GM04504 (cell line): ENCODE data around the gene BCL11B.

Experiments
- DNase-seq: peaks from one replicate; pipeline ENCODE4 v3.0.0-alpha.2; 2012; ENCODE audit warnings: low read depth

BCL11B gene

DNA sequence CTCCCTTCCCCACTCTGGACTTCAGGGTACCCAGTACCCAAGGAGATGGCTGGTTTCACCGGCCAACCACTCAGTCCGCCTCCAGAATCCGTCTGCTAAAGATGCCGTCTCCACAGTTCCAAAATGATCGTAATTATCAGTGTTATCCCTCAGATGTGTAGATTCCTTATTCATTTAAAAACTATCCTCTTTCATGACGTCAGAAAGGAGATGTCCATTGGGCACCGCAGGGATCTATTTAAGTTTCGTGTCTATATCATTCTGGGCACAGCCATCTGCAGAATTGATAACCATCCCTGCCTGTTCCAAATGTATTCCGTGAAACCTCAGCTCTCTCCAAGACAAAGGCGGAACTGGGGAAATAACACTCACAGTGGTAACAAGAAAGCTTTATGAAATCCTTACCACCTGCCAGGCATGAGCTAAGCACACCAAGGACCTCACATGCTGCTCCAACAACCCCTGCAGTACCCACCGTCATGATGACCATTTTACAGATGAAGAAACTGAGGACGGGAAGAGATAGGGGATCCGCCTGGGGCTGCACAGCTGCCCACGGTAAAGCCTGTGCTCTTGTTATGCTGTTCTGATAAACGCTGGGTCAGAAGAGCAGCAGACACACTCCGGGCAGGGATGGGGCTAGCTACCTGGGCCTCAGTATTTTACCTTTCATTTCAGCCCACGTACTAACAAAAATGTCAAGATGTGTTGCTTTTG is 90.0 kb downstream of the BCL11B start:
- no peak for DNase-seq

DNA sequence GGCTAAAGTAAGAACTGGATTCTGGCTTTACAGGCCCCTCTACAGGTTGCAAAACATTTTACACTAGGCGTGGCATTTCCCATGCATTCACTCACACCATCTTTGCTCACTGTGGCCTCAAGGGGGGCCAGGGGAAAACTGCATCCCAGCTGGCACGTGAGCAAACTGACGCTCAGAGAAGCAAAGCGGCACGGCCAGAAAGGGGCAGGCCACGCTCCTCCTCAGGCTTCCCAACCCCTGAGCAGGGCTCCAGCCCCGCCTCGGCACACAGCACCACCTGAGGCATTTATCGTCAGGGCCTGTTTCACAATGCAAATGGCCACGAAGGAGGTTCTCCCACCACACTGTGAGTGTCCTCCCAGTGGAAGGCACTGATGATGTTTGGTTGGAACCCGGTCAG is 90.8 kb downstream of the BCL11B start:
- no peak for DNase-seq

DNA sequence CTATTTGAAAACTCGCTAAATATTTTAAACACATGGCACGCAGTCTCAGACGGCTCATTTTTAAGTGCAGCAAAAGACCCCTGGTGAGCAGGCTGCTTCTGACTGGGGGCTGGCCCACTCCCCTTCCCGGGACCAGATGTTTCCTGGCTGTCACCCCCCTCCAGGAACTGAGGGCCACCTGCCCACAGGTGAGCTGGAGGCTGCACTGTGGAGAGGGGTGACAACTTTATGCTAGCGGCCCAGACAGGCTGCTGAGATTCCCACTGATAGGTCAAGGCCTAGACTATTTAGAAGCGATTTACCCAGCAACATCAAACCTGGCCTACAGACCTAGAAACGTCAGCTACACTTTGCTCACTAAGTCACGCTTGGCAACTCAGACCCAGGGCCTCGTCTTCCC is 92.1 kb downstream of the BCL11B start:
- DNase-seq, result no peak

DNA sequence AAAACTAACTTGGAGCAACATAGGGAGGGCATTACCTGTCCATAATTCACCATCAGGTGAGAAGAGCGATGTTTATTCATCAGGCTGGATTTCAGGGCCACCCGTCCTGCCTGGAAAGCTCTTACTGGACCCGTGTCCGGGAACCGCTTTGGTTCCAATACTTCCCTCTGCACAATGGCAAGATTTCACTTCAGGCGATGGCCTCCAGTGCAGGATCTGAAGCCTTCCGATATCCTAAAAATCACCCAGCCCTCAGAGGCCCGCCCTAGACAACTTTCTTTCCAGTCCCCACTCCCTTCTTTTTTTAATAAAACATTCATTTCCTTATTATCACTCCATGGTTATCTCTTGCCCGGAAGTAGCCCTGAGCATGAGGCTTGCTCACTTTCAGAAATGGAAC is 92.5 kb downstream of the BCL11B start:
- DNase-seq, result no peak

- DNase-seq, result no peak
These were observed 93.8 kb downstream of the BCL11B start for GRCh38 chr14:99177886-99178835.

DNA sequence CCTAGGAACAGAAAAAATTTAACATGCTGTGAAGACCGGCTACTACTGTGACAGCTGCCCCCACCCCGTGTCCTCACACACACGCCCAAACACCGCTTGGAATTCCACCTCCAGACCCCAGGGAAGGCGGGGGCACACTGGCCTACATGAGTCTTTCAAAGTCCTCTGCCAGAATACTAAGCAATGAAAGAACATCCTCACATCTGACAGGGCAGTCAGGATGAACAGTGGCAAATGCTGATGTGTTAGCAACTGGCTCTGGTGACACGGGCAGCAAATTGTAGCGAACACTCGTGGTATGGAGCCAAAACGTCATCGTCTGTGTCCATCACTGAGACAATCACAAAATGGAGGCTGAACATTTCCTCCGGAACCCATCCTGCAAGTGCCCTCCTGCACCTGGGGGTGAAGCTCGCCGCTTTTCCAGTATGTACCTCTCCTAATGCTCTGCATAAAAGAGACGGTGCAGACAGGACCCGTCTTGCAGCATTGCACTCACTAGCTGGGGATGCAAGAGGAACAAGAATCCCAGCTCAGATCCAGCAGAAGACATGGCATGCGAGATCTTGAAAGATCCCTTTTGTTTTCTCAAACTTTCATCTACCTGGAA is 94.8 kb downstream of the BCL11B start:
- no peak for DNase-seq

GRCh38 chr14:99176156-99176945 is 95.6 kb downstream of the BCL11B start:
- no peak for DNase-seq

DNA sequence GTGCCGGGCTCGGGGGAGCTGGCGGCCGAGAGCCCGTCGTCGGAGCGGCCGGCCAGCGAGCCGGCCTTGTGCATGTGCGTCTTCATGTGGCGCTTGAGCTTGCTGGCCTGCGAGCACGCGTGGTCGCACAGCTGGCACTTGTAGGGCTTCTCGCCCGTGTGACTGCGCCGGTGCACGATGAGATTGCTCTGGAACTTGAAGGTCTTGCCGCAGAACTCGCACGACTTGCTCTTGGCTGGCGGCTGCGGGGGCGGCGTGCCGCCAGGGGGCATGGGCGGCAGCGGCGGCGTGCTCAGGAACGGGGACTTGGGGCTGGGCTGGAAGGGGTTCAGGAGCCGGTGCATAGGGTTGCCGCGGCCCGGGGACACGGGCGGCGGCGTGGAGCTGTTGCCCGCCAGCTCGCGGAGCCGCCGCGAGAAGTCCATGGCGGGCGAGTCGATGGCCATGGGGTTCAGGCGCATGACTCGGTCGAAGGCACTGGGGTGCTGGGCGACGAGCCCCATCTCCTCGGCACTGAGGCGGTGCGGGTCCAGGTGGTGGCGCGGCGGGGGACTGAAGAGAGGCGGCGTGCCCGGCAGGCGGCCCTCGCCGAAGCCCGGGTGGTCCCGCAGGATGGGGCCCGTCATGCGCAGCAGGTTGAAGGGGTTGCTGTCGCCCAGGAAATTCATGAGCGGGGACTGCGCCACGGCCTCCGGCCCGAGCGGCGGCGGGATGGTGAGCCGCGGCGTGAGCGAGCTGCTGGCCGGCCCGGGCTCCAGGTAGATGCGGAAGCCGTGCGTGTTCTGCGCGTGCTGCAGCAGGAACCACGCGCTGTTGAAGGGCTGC is 96.5 kb downstream of the BCL11B start:
- no peak for DNase-seq

DNA sequence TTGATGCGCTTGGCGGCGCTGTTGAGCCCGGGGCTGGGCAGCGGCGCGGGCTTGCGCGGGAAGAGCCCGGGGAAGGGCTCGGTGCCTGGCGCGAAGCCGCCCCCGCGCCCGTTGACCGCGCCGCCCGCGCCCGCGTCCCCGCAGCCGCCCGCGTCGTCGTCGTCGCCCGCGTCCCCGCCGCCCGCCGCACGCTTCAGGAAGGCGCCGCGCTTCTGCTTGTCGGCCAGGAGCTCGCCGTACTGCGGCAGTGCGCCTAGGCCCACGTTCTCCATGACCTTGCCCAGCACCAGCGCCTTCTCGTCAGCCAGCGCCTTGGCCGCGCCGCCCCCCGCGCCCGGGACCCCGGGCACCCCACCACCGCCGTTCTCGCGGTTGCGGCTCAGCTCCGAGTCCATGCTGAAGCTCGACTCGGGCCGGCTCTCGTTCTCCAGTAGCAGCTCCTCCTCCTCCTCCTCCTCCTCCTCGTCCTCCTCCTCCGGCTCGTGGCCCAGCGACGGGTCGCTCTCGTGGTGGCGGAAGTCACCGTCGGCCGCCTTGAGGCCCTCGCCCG is 97.2 kb downstream of the BCL11B start:
- DNase-seq, result no peak

GRCh38 chr14:99174081-99174769 is 97.8 kb downstream of the BCL11B start:
- no peak for DNase-seq

GRCh38 chr14:99173506-99173905 is 98.5 kb downstream of the BCL11B start:
- DNase-seq, result no peak

DNA sequence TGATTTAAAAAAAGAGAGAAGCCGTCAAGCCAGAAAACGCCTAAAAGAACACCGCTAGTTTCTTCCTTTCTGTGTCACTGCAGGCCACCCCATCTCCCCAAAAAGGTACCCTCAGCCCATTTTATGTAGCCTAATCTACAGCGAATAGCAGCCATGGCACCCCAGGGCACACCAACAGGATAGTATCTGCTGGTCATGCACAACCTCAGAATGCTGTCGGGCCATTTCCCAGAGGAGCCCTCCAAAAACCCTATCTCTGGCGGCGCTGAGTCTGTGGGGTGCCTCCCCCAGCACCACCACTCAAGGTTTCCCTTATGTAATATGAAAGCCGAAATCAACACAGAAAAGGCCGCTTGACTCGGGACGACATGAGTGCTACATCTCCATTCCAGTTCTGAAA is 98.9 kb downstream of the BCL11B start:
- no peak for DNase-seq

GRCh38 chr14:99171396-99171795 is 100.6 kb downstream of the BCL11B start:
- no peak for DNase-seq

DNA sequence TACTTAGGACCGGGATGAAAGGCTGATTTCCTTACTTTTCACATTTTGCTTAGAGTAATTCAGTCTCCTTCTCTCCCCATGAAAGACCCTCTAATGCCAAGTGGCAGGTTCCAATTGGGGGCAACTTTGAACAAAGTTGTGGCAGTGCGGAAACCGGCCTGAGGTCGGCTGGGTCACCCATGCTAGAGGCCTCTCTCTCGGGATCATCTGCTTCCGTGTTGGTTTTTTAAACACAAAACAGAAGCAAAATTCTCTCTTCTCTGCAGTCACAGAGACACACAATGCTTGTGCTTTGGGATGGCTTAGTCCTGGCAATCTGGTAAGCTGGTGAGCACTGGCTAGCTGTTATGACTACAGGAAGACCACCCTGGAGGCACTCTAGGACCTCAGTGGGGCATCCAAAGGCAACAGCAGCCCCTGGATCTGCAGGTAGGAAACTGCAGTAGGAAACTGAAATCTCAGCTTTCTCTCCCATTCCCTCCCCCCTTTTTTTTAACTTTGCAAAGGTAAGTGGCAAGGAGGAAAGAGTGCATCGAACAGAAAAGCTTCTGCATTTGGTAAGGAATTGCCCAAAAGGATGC is 102.1 kb downstream of the BCL11B start:
- no peak for DNase-seq

DNA sequence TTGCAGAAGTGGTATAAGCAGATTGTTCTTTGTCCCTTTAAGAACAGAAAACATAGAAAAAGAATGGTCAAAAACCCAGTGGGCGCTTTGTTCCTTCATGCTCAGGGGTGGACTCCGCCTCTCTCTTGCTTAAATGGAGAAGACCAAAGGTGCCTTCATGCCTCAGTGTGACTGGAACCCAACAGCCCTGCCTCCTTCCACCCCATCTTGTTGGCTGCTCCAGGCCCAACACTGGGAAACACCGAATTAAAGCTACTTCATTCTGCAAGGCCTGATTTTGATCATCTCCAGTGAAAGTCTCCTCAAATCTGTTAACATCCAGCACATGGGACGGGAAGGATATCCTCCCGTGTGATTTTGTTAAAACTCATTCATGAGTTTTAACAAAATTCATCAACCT is 103.7 kb downstream of the BCL11B start:
- DNase-seq, result no peak

DNA sequence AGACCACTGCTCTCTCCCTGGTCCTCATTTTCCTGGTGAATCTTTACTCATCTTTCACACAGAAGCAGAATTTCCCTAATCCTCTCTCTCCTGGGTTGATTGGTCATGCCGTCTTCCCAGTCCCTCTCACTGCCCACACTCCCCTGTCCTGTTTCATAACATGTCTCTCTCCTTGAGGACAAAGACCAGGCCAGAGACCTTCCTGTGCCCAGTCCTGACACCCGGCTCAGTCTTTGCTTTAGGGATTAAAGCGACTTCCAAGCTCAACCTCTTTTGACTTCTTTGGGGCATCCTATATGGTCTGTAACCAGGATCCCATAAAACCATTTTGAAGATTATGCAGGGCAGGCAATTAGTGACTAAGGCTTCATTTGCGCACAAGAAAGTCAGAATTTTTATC is 105.5 kb downstream of the BCL11B start:
- DNase-seq, result no peak

GRCh38 chr14:99164712-99165111 is 107.3 kb downstream of the BCL11B start:
- DNase-seq, result no peak

GRCh38 chr14:99163446-99163845 is 108.6 kb downstream of the BCL11B start:
- DNase-seq, result no peak

DNA sequence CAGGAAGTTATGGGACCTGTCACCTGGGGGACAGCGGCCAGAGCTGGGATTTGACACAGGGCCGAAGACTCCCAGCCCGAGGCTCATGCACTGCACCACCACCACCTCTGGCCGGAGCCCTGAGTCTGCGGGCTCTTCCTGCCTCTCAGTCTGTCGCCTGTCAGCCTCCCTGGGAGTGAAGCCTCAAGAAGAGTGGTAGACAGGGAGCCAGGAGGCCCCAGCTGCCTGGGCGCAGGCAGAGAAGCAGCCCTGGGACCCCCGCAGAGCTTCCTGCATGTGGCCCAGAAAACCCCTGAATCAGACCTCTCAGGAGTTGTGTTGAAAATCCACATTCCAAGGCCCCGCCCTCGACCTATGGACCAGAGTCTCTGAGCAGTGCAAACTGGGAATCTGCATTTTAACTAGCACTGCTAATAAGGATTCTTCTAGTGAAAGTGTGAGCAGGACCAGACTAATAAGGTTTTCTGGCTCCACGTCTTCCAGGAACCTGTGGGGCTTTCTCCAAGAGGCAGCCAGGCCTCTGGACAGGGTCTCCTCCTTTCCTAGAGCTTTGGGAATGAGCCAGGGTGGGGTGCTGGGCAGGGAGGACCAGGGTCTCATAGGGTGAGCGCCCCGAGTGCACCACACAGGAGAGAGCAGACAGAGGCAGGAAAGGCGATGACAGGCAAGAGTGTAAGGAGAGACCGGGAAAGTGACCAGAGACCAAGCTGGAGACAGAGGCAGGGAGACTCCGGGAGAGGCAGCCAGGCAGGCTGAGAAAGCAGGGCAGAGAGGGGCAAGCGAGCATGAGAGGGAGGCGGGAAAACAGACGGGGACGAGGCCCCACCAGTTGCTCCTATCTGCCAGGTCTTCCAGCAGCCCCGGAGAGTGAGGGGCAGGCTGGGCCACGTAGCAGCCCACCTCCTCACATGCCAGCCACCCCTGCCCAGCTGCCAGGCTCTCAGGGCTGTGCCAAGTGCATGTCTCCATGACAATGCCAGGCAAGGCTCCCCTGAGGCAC is 112.4 kb downstream of the BCL11B start:
- no peak for DNase-seq
